Activated naive CD8-positive, alpha-beta T cell treated with anti-CD3 and anti-CD28 coated beads, Interleukin-2, amount 50 U/mL, for 24 hours (primary cell): ENCODE measurements around the gene DHDH.

Experiments
- ATAC-seq: fragments of 150-1000 bp; cut with Tn5 transposase; one replicate; pipeline ENCODE4 v1.10.0; 2021
- DNase-seq: peaks from one replicate; pipeline ENCODE4 v3.0.0; 2021
- H3K27ac Mint-ChIP-seq: one replicate; pipeline ENCODE4 v1.8.0; 2021; ENCODE audit warnings: mild to moderate bottlenecking, mixed read lengths
- H3K27me3 Mint-ChIP-seq: one replicate; pipeline ENCODE4 v1.8.0; 2021; ENCODE audit warnings: mixed read lengths
- H3K36me3 Mint-ChIP-seq: one replicate; pipeline ENCODE4 v1.8.0; 2021; ENCODE audit warnings: low read depth, mixed read lengths
- H3K4me1 Mint-ChIP-seq: one replicate; pipeline ENCODE4 v1.8.0; 2021; ENCODE audit warnings: mixed read lengths
- H3K4me3 Mint-ChIP-seq: one replicate; pipeline ENCODE4 v1.8.0; 2021; ENCODE audit warnings: mild to moderate bottlenecking, moderate library complexity, mixed read lengths
- H3K9me3 Mint-ChIP-seq: one replicate; pipeline ENCODE4 v1.8.0; 2021; ENCODE audit warnings: mixed read lengths

The DHDH gene

GRCh38 chr19:48965040-48965805, 31.7 kb downstream of the DHDH start, which contains the start of gene FTL:
TSS of gene FTL (plus strand) at chr19:48965309. CDS start at chr19:48965508, 199 bp downstream.
- Mint-ChIP-seq H3K36me3 (peaks cover 40% of the 10 kb centered on the region), H3K27me3 (no peaks in the 10 kb centered on the region), H3K4me1 (peaks cover 62% of the 10 kb centered on the region), H3K9me3 (no peaks in the 10 kb centered on the region), H3K27ac (peak within 1 kb of the TSS; percentile 98), H3K4me3 (peak within 1 kb of the TSS; percentile 97)
- ATAC-seq: peak; percentile 59
- peak; percentile 95 for DNase-seq

GRCh38 chr19:48965806-48966540, 32.5 kb downstream of the DHDH start:
- Mint-ChIP-seq H3K9me3 (no peaks in the 10 kb centered on the region), H3K27me3 (no peaks in the 10 kb centered on the region), H3K27ac (peak overlapping the region; percentile 98), H3K36me3 (peaks cover 40% of the 10 kb centered on the region), H3K4me3 (peak overlapping the region; percentile 97), H3K4me1 (peaks cover 63% of the 10 kb centered on the region)
- ATAC-seq (peak; percentile 20), DNase-seq (peak; percentile 85)

GRCh38 chr19:48966541-48967345, 33.2 kb downstream of the DHDH start:
- Mint-ChIP-seq H3K4me3 (peak overlapping the region; percentile 97), H3K27ac (peak overlapping the region; percentile 98), H3K36me3 (peaks cover 37% of the 10 kb centered on the region), H3K9me3 (no peaks in the 10 kb centered on the region), H3K27me3 (no peaks in the 10 kb centered on the region), H3K4me1 (peaks cover 59% of the 10 kb centered on the region)
- no peak for ATAC-seq
- no peak for DNase-seq

- no peak for DNase-seq
- Mint-ChIP-seq H3K27ac (peak overlapping the region; percentile 98), H3K27me3 (no peaks in the 10 kb centered on the region), H3K4me1 (peaks cover 51% of the 10 kb centered on the region), H3K4me3 (peak overlapping the region; percentile 97), H3K36me3 (peaks cover 37% of the 10 kb centered on the region), H3K9me3 (no peaks in the 10 kb centered on the region)
- no peak for ATAC-seq
These were observed 34.1 kb downstream of the DHDH start for GRCh38 chr19:48967346-48968178.

- no peak for ATAC-seq
- Mint-ChIP-seq H3K9me3 (no peaks in the 10 kb centered on the region), H3K27me3 (no peaks in the 10 kb centered on the region), H3K4me3 (peak overlapping the region; percentile 97), H3K4me1 (peaks cover 47% of the 10 kb centered on the region), H3K36me3 (peaks cover 41% of the 10 kb centered on the region), H3K27ac (peak overlapping the region; percentile 98)
- no peak for DNase-seq
These were observed 34.7 kb downstream of the DHDH start for GRCh38 chr19:48968179-48968661.

- H3K36me3 Mint-ChIP-seq: peaks cover 41% of the 10 kb centered on the region
- H3K27me3 Mint-ChIP-seq: no peaks in the 10 kb centered on the region
- ATAC-seq (no peak), DNase-seq (no peak)
- H3K27ac Mint-ChIP-seq: no peak overlapping the region
- peaks cover 41% of the 10 kb centered on the region for H3K4me1 Mint-ChIP-seq
- no peak overlapping the region for H3K4me3 Mint-ChIP-seq
- no peaks in the 10 kb centered on the region for H3K9me3 Mint-ChIP-seq
These were observed 35.3 kb downstream of the DHDH start for GRCh38 chr19:48968813-48969218.

- H3K36me3 Mint-ChIP-seq: peaks cover 45% of the 10 kb centered on the region
- no peak overlapping the region for H3K27ac Mint-ChIP-seq
- DNase-seq (no peak), ATAC-seq (no peak)
- H3K4me1 Mint-ChIP-seq: peaks cover 34% of the 10 kb centered on the region
- H3K27me3 Mint-ChIP-seq: no peaks in the 10 kb centered on the region
- H3K9me3 Mint-ChIP-seq: no peaks in the 10 kb centered on the region
- H3K4me3 Mint-ChIP-seq: no peak overlapping the region
These were observed 36.0 kb downstream of the DHDH start for GRCh38 chr19:48969276-48970138.

- H3K27ac Mint-ChIP-seq: no peak overlapping the region
- peaks cover 27% of the 10 kb centered on the region for H3K4me1 Mint-ChIP-seq
- no peaks in the 10 kb centered on the region for H3K9me3 Mint-ChIP-seq
- H3K27me3 Mint-ChIP-seq: no peaks in the 10 kb centered on the region
- DNase-seq: no peak
- no peak for ATAC-seq
- H3K36me3 Mint-ChIP-seq: peaks cover 44% of the 10 kb centered on the region
- H3K4me3 Mint-ChIP-seq: no peak overlapping the region
These were observed 36.8 kb downstream of the DHDH start for GRCh38 chr19:48970139-48970766.

GRCh38 chr19:48970923-48971395, 37.5 kb downstream of the DHDH start:
- Mint-ChIP-seq H3K4me3 (no peak overlapping the region), H3K9me3 (no peaks in the 10 kb centered on the region), H3K27me3 (no peaks in the 10 kb centered on the region), H3K36me3 (peaks cover 37% of the 10 kb centered on the region), H3K27ac (peak overlapping the region; percentile 56), H3K4me1 (peaks cover 20% of the 10 kb centered on the region)
- ATAC-seq (peak; percentile 81), DNase-seq (peak; percentile 90)

- no peak for ATAC-seq
- no peak for DNase-seq
- Mint-ChIP-seq H3K9me3 (no peaks in the 10 kb centered on the region), H3K4me3 (no peak overlapping the region), H3K4me1 (peaks cover 22% of the 10 kb centered on the region), H3K36me3 (peaks cover 29% of the 10 kb centered on the region), H3K27me3 (no peaks in the 10 kb centered on the region), H3K27ac (no peak overlapping the region)
These were observed 42.7 kb downstream of the DHDH start for GRCh38 chr19:48975947-48976847.

- DNase-seq (no peak), ATAC-seq (no peak)
- Mint-ChIP-seq H3K36me3 (peaks cover 32% of the 10 kb centered on the region), H3K27me3 (no peaks in the 10 kb centered on the region), H3K9me3 (no peaks in the 10 kb centered on the region), H3K4me3 (no peak overlapping the region), H3K4me1 (peaks cover 22% of the 10 kb centered on the region), H3K27ac (no peak overlapping the region)
These were observed 43.6 kb downstream of the DHDH start for GRCh38 chr19:48977061-48977460.

GRCh38 chr19:48982280-48982679, 48.8 kb downstream of the DHDH start:
- no peak overlapping the region for H3K4me3 Mint-ChIP-seq
- no peaks in the 10 kb centered on the region for H3K27me3 Mint-ChIP-seq
- no peaks in the 10 kb centered on the region for H3K9me3 Mint-ChIP-seq
- no peak overlapping the region for H3K27ac Mint-ChIP-seq
- peaks cover 29% of the 10 kb centered on the region for H3K4me1 Mint-ChIP-seq
- H3K36me3 Mint-ChIP-seq: peaks cover 37% of the 10 kb centered on the region
- ATAC-seq (no peak), DNase-seq (no peak)
